ENCODE results near the gene AGT. TPM values are rescaled to one million over a fixed set of nuclear protein-coding genes. Genes with fewer than 3 reads are reported as not detected.
"Not testable (repeated sequence)": the region's sequence is repeated elsewhere in the genome, so short reads cannot be mapped to it uniquely, and the experiment has no call there.

AGT gene
- total RNA-seq, 1 experiment from 2014 or later = not detected

DNA sequence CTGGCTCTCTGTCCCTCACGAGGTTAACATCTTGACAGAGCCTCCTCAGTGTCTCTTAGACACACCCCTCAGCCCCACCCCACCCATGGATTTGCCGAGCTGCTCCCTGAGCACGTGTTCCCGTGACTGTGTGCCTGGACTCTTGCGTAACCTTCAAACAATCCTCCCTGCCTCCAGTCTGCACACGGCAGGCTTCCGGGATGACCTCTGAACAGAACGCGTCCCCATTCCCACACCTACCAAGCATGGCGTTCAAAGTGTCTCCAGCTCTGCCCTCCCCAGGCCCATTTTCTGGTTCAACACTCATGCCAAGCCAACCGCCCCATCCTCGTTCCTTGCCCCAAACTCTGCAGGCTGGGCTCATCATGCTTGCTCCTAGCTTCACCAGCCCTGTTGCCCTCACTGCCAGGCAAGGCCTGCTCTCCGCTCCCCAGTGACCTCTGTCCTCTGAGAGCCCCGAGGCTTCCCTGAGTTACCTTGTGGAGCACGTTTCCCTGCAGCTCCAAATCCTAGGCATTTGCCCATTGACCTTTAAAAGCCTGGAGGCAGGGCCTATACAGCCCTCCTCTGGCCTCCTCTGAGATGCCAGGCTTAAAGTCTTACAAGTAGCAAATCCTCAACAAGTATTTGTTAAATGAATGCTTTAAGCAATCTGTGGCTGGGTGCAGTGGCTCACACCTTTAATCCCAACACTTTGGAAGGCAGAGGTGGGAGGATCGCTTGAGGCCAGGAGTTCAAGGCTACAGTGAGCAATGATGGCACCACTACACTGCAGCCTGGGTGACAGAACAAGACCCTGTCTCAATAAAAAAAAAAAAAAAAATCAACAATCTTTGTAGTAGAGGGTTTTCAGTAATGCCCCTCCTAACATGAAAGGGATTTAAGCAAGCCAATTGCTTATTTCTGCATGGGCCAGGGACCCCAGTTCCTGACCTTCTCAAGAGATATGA lies 5.0 kb downstream of the AGT start:
- no peak for DNase-seq (ENCODE audit: extremely low read depth, low read depth)

- no peak for DNase-seq (ENCODE audit: extremely low read depth, low read depth)
Observed at GRCh38 chr1:230707732-230708630, 5.9 kb downstream of the AGT start.

DNA sequence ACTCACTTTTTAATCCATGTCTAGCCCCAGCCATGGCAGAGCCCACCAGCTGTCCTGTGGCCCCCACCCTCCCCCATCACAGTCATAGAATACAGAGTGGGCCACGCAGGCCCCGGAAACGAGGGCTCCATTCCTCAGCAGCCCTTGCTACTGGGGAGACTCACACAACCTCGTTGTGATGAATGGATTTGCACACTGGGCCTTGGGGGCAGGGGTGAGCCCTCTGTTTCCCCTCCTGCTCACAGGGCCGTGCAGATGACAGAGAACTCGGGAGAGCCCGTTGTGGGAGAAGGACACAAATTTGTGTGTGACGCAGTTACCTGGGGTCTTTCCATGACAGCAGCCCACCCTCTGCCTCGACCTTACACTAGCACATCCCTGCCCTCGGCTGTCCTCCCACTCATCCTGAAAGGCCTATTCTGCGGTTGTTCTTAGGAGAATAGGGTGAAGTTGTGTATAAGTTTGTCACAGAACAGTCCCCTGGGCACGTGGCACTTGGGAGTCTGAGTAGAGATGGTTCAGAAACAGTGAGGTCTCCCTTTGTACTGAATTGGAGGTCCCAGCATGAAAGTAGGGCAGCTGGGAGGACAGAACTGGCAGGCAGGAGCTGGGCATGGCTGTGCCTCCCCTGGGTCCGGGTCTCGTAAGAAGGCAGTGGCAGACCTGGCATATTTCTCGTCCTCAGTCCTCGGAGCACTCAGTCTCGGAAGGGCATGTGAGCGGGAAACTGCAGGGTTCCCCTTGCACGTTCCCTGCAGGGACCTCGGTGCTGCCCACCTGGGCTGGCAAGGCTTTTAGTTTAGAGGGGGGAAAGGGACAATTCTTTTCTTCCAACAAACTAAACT lies 6.8 kb downstream of the AGT start:
- DNase-seq (ENCODE audit: extremely low read depth, low read depth) = no peak

DNA sequence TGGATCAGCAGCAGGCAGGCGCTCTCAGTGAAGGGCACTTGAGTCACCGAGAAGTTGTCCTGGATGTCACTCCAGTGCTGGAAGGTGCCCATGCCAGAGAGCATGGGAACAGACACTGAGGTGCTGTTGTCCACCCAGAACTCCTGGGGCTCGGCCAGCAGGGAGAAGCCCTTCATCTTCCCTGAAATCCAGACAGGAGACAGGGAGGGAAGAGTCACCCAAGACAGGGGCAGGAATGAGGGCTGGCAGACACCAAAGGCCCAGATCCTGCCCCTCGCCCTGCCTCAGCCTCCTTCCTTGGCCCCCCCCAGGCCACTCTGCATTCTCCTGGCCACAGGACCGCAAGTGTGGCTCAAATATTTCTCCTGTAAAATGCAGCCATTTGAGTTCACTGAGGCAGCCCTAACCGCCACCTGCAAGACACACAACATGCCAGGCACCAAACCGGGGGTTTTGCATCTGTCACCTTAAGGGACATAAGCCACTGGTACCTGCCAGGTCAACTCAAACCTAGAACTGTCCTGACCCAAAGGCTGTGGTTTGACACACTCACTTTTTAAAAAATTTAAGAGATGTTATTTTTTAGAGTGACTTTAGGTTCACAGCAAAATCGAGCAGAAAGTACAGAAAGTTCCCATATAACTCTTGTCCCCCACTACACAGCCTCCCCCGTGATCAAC lies 7.8 kb downstream of the AGT start:
- no peak for DNase-seq (ENCODE audit: extremely low read depth, low read depth)

DNA sequence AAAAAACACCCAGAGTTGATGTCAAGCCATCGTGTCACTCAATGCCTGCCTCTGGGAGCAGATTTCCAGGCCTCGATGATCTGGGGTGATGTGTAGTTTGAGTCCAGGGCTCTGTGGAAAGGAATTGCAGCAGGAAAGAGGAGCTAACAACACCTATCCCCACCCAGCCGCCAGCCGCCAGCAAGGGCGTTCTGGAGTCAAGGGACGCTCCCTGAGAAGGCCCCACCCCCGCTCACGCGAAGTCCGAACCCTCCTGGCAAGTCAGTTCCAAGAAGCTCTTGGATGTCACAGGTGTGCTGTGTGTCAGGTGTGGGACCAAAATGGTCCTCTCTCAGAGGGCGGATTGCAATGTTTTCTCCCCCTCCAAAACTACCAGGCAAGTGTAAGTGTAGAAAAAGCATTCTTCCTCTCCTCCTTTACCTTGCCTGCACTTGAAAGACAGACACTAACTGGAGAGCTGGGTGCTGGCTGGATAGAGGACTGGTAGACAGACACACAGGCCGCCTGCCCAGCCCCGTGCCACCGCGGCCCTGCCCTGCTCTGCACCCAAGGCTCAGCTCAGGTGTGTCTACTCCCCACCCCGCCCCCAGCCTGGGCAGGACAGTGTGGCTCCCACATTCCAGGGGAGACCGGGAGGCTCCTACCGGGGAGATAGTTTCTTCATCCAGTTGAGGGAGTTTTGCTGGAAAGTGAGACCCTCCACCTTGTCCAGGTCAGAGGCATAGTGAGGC lies 8.5 kb downstream of the AGT start:
- DNase-seq (ENCODE audit: extremely low read depth, low read depth) = no peak

DNA sequence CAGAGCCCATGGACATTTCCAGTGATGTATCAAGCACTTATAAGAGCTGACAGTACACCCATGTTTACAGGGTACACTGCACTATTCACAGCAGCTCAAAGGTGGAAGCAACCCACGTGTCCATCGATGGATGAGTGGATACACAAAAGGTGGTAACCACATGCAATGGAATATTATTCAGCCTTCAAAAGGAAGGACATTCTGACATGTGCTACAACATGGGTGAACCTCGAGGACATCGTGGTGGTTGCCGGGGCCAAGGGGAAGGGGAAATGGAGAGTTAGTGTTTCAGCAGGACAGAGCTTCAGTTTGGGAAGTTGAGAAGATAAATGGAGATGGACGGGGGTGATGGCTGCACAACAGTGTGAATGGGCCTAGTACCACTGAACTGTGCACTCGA lies 9.1 kb downstream of the AGT start:
- DNase-seq (ENCODE audit: extremely low read depth, low read depth) = no peak

DNA sequence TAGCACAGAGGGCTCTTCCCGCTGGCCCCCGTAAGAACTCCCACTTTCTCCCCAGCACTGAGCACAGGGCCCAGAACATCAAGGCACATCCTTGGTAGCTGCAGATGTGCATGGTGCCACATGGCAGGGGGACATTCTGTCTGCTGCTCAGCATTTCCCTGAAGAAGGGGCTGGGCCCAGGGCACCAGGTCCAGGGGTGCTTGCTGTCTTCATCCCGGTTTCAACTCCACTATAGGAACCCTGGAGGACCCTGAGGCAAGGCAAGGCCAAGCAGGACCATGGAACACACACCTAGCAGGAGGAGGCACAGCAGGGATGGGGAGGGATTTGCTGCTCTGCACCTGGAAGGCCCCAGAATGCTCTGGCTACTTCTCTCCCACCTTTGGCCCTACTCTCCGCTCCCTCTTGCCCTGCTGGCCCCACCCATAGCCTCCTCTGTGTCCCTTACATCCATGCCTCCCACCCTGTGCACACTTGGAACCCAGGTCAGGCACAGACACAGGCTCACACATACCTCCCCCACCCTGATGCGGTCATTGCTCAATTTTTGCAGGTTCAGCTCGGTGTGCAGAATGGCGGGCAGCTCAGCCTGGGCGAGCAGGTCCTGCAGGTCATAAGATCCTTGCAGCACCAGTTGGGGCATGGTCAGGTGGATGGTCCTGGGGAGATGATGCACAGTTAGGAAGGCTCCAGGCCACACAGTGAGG lies 10.1 kb downstream of the AGT start:
- no peak for DNase-seq (ENCODE audit: extremely low read depth, low read depth)

DNA sequence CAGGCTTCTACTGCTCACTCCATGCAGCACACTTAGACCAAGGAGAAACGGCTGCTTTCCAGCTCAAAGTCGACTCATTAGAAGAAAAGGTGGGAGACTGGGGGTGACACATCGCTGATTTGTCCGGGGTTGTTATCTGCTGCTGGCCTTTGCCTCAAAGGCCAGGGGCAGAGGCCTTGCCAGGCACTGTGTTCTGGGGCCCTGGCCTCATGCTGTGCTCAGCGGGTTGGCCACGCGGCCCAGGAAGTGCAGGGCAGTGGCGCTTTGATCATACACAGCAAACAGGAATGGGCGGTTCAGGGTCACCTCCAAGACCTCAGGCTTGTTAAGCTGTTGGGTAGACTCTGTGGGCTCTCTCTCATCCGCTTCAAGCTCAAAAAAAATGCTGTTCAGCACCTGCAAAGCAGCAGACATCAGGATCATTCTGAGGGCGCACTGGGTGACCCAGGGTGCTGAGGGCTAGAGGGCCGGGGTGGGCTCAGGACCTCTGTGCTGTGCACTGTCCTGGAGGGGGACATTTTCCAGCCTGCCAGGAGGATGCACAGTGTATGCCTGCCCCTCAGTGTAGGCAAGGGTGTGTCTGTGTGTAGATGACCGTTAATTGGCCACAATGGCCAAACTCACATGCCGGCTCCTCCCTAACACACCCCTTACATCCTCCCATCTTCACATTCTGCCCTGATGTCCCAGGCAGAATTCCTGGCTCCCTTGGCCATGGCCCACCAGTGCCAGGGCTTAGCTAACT lies 10.8 kb downstream of the AGT start:
- no peak for DNase-seq (ENCODE audit: extremely low read depth, low read depth)

DNA sequence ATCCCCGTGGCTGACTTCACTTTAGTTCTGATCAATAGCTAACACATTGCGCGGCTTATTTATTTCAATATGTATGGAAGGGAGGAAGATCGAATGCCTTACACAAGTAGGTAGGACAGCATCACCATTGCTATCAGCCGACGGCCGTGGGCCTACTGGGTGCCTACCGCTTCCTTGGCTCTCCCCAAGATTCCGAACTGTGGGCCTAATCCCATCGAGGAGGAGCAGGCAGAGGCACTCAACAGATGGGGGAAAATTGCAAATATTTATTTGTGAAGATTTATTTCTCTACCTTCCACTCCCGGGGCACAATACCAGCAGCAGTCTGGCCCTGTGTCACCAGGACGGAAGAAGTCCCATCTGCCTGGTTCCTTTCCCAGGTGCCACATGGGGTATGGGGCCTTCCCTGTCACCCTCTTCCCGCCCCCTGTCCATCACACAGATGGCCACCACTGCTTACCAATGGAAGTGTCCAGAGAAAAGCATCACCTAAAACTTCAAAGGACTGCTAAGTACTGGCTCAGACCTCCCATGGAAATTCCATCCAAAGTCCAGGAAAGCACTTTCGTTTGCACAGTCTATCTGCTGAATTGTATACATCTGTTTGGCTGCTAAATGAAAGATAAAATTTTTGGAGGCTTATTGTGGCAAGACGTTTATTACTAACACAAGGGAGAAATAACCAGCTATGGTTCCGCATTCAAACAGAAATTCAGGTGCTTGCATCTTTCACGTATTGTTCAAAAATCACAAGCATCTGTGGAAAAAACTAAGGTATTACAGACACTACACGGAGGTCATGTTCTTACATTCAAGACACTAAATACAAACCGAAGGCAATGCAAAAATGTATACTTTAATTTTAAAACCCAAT lies 11.8 kb downstream of the AGT start:
- no peak for DNase-seq (ENCODE audit: extremely low read depth, low read depth)

- no peak for DNase-seq (ENCODE audit: extremely low read depth, low read depth)
Observed at GRCh38 chr1:230701434-230701833, 12.5 kb downstream of the AGT start.

DNA sequence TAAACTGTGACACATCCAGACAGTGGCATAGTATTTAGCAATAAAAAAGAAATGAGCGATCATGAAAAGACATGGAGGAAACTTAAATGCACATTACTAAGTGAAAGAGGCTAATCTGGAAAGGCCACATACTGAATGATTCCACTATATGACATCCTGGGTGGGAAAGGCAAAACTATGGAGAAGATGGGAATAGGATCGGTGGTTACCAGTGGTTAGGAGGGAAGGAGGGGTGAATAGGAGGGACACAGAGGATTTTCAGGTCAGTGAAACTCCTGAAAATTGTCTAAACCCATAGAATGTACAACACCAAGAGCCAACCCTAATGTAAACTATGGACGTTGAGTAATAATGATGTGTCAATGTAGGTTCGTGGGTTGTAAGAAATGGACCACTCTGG lies 13.8 kb downstream of the AGT start:
- no peak for DNase-seq (ENCODE audit: extremely low read depth, low read depth)

GRCh38 chr1:230699716-230700115 lies 14.2 kb downstream of the AGT start:
- DNase-seq (ENCODE audit: extremely low read depth, low read depth) = no peak

- DNase-seq (ENCODE audit: extremely low read depth, low read depth) = not testable (repeated sequence)
Observed at GRCh38 chr1:230698964-230699363, 15.0 kb downstream of the AGT start.

- no peak for DNase-seq (ENCODE audit: extremely low read depth, low read depth)
Observed at GRCh38 chr1:230698130-230698529, 15.8 kb downstream of the AGT start.

DNA sequence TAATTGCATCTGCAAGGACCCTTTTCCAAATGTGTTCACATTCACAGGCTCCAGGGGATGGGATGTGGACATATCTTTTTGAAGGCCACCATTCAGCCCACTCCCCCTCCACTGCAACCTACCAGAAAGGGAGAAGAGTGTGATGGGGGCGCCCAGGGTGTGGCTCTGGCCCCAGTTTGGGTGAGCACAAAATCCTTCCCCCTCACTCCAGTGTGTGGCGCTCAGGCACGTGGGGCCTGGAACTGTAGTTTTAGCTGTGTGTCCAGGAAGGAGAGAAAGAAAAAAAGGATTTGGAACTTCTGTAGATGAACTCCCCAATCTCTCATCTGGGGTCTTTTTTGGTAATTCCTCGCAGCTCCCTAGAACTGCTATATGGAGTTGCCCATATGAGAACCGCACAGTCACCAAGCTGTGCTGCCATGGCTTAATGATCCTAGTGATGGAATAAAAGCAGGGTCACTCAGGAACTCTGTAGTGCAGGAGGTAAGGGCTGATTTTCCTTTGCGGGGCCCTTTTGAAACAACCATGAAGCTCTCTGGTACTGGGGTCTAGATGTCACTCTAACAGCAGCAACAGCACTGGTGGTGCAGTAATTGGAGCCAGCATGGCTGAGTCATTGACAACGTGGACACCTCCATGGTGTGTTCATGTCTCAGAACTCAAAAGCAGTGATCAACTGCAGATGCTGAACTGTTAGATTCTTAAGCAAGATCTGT lies 17.0 kb downstream of the AGT start:
- DNase-seq (ENCODE audit: extremely low read depth, low read depth) = no peak

DNA sequence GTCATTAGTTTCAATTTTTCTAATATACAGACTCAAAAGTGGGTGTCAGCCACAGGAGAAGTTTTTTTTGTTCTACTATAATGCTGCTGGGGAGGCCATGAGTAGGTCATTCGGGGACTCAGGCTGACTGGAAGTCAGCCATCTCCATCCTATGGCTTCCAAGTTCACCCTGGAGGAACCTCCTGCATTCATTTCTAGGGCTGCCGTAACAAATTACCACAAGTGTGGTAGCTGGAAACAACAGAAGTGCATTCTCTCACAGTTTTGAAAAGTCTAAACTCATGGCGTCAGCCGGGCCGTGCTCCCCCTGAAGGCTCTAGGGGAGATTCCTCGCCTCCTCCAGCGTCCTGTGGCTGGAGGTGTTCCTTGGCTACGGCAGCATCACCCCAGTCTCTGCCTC lies 17.7 kb downstream of the AGT start:
- DNase-seq (ENCODE audit: extremely low read depth, low read depth) = no peak

Data from NCI-H460 (cell line).